ENCODE results near the gene LEF1. TPM values are rescaled to one million over a fixed set of nuclear protein-coding genes. Genes with fewer than 3 reads are reported as not detected.

Gene LEF1
- total RNA-seq, 1 donor from 2014 or later = 19.4 TPM

DNA sequence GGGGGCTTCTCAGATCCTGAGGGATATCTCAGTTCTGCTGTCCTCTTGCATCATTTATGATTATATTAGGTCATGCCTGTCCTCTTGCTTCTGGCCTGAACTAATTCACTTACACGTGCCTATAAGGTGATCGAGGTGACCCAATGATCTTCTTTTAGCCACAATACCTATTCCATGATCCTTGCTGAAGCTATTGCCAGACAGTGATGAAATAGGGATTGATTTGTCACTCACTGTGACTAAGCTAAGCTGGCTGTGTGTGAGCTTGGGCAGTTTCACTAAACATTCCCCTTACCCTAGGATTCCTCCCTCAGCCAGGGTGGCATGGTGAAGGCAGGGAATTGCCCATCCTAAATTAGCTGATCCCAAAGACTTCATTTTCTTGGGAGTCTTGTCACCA lies 160.0 kb downstream of the LEF1 start:
- Histone ChIP-seq H3K27me3 (no peaks in the 10 kb centered on the region), H3K4me1 (no peaks in the 10 kb centered on the region), H3K4me3 (no peak overlapping the region), H2AFZ (replicated peaks) (no peak overlapping the region), H3K9me3 (ENCODE audit: low read depth) (peaks cover 3% of the 10 kb centered on the region), H3F3A (ENCODE audit: low read depth) (no peaks in the 10 kb centered on the region), H3K4me2 (no peak overlapping the region), H3K9ac (no peak overlapping the region), H3K36me3 (peaks cover 9% of the 10 kb centered on the region), H3K79me2 (ENCODE audit: low read depth) (peaks cover 16% of the 10 kb centered on the region), H4K20me1 (ENCODE audit: low read depth) (no peaks in the 10 kb centered on the region), H3K27ac (no peak overlapping the region)
- no peak overlapping the region for H3K4me3 Mint-ChIP-seq
- H3K27me3 Mint-ChIP-seq (ENCODE audit: insufficient read depth, low read depth) = peaks cover 3% of the 10 kb centered on the region
- TF ChIP-seq, protein P1, sequence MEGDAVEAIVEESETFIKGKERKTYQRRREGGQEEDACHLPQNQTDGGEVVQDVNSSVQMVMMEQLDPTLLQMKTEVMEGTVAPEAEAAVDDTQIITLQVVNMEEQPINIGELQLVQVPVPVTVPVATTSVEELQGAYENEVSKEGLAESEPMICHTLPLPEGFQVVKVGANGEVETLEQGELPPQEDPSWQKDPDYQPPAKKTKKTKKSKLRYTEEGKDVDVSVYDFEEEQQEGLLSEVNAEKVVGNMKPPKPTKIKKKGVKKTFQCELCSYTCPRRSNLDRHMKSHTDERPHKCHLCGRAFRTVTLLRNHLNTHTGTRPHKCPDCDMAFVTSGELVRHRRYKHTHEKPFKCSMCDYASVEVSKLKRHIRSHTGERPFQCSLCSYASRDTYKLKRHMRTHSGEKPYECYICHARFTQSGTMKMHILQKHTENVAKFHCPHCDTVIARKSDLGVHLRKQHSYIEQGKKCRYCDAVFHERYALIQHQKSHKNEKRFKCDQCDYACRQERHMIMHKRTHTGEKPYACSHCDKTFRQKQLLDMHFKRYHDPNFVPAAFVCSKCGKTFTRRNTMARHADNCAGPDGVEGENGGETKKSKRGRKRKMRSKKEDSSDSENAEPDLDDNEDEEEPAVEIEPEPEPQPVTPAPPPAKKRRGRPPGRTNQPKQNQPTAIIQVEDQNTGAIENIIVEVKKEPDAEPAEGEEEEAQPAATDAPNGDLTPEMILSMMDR (IDR thresholded peaks at IDR 0.05) = no peak
- TF ChIP-seq EZH2 (IDR thresholded peaks at IDR 0.05) = no peak
- no peak for TF ChIP-seq EZH2phosphoT487 (IDR thresholded peaks at IDR 0.05)
- H3K4me1 Mint-ChIP-seq = peaks cover 10% of the 10 kb centered on the region
- peaks cover 45% of the 10 kb centered on the region for H3K36me3 Mint-ChIP-seq
- no peak overlapping the region for H3K27ac Mint-ChIP-seq
- H3K9me3 Mint-ChIP-seq = peaks cover 4% of the 10 kb centered on the region
- DNase-seq (ENCODE audit: low spot score) = no peak

DNA sequence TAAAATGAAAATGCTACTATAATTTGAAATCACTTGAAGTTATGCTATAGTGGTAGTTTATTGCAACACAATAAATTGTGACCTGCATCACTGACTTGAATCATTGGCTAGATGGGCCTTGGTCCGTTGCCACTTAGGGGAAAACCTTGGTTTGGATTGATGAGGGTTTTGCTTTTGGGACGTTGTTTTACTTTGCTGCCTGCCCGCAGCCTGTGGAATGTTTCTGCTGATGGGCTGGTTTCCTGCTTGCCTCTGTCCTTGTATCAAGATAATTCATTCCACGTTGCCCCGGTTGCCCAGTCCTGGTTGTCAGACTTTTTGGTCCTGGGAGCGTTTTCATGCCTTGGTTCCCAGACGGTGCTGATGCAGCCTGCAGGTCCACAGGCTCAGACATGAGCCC lies 160.7 kb downstream of the LEF1 start:
- Mint-ChIP-seq H3K9me3 (peaks cover 6% of the 10 kb centered on the region), H3K27ac (no peak overlapping the region), H3K27me3 (ENCODE audit: insufficient read depth, low read depth) (peaks cover 3% of the 10 kb centered on the region), H3K4me1 (peaks cover 10% of the 10 kb centered on the region), H3K4me3 (no peak overlapping the region), H3K36me3 (peaks cover 48% of the 10 kb centered on the region)
- peaks cover 16% of the 10 kb centered on the region for H3K79me2 ChIP-seq (ENCODE audit: low read depth)
- H3K9ac ChIP-seq = no peak overlapping the region
- no peak overlapping the region for H3K27ac ChIP-seq
- H4K20me1 ChIP-seq (ENCODE audit: low read depth) = no peaks in the 10 kb centered on the region
- H2AFZ ChIP-seq (replicated peaks) = no peak overlapping the region
- no peak overlapping the region for H3K4me2 ChIP-seq
- no peak for DNase-seq (ENCODE audit: low spot score)
- no peak for TF ChIP-seq EZH2 (IDR thresholded peaks at IDR 0.05)
- no peak for TF ChIP-seq EZH2phosphoT487 (IDR thresholded peaks at IDR 0.05)
- TF ChIP-seq, protein P1 (IDR thresholded peaks at IDR 0.05) = no peak
- no peaks in the 10 kb centered on the region for H3K4me1 ChIP-seq
- no peaks in the 10 kb centered on the region for H3K27me3 ChIP-seq
- peaks cover 9% of the 10 kb centered on the region for H3K36me3 ChIP-seq
- peaks cover 3% of the 10 kb centered on the region for H3K9me3 ChIP-seq (ENCODE audit: low read depth)
- no peak overlapping the region for H3K4me3 ChIP-seq
- H3F3A ChIP-seq (ENCODE audit: low read depth) = no peaks in the 10 kb centered on the region

DNA sequence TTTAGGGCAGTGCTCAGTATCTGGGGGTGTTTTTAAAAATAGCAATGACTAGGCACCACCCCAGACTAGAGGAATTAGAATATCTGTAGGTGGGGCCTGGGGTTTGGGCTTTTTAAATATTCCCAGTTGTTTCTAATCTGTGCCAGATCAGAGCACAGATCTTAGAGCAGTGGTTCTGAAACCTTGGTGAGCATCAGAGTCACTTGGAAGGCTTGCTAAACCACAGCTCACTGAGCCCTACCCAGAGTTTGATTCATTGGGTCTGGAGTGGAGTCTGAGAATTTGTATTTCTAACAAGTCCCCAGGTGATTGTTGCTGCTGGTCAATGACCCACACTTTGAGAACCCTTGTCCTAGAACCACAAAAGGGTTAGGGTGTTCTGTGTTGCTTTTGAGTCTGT lies 162.4 kb downstream of the LEF1 start:
- Histone ChIP-seq H3K36me3 (peaks cover 9% of the 10 kb centered on the region), H3K9me3 (ENCODE audit: low read depth) (peaks cover 6% of the 10 kb centered on the region), H2AFZ (replicated peaks) (no peak overlapping the region), H3F3A (ENCODE audit: low read depth) (no peaks in the 10 kb centered on the region), H3K27me3 (no peaks in the 10 kb centered on the region), H3K79me2 (ENCODE audit: low read depth) (peaks cover 16% of the 10 kb centered on the region), H3K4me3 (no peak overlapping the region), H4K20me1 (ENCODE audit: low read depth) (no peaks in the 10 kb centered on the region), H3K4me2 (no peak overlapping the region), H3K9ac (no peak overlapping the region), H3K27ac (no peak overlapping the region), H3K4me1 (no peaks in the 10 kb centered on the region)
- H3K4me1 Mint-ChIP-seq = peaks cover 10% of the 10 kb centered on the region
- H3K9me3 Mint-ChIP-seq = peaks cover 11% of the 10 kb centered on the region
- no peak overlapping the region for H3K27ac Mint-ChIP-seq
- no peak overlapping the region for H3K4me3 Mint-ChIP-seq
- H3K27me3 Mint-ChIP-seq (ENCODE audit: insufficient read depth, low read depth) = peaks cover 3% of the 10 kb centered on the region
- peaks cover 50% of the 10 kb centered on the region for H3K36me3 Mint-ChIP-seq
- DNase-seq (ENCODE audit: low spot score) = no peak
- TF ChIP-seq EZH2phosphoT487 (IDR thresholded peaks at IDR 0.05) (no peak), EZH2 (IDR thresholded peaks at IDR 0.05) (no peak)
- TF ChIP-seq, protein P1 (IDR thresholded peaks at IDR 0.05) = no peak

Measured in neural progenitor cell (in vitro differentiated cells).